Brain pericyte (primary cell): ENCODE results near the gene PPIP5K2.
"Not testable (repeated sequence)": the region's sequence is repeated elsewhere in the genome, so short reads cannot be mapped to it uniquely, and the experiment has no call there.

Source experiments
- DNase-seq: peaks from one replicate; pipeline ENCODE4 v3.0.0-alpha.2; 2012; ENCODE audit warnings: low read depth, low spot score

Gene PPIP5K2

GRCh38 chr5:103119765-103120606 is at the start of gene PPIP5K2, which contains the start of gene GIN1:
Gene PPIP5K2 (plus strand): TSS chr5:103120301. CDS start chr5:103129590, 9,289 bp downstream.
Gene GIN1 (minus strand): TSS chr5:103120138. CDS start chr5:103108707, 11,431 bp downstream.
- peak; percentile 93 for DNase-seq

GRCh38 chr5:103073500-103073899 is 46.6 kb upstream of the PPIP5K2 start:
- DNase-seq = not testable (repeated sequence)

- DNase-seq = no peak
Observed at GRCh38 chr5:103075442-103075841, 44.7 kb upstream of the PPIP5K2 start.

- no peak for DNase-seq
Observed at GRCh38 chr5:103079796-103080195, 40.3 kb upstream of the PPIP5K2 start.

GRCh38 chr5:103086547-103086946 is 33.6 kb upstream of the PPIP5K2 start:
- no peak for DNase-seq

GRCh38 chr5:103089272-103089671 is 30.8 kb upstream of the PPIP5K2 start:
- no peak for DNase-seq

- no peak for DNase-seq
Observed at GRCh38 chr5:103090791-103091190, 29.3 kb upstream of the PPIP5K2 start.

- DNase-seq = no peak
Observed at GRCh38 chr5:103092676-103093075, 27.4 kb upstream of the PPIP5K2 start.

- no peak for DNase-seq
Observed at GRCh38 chr5:103093727-103094126, 26.4 kb upstream of the PPIP5K2 start.

GRCh38 chr5:103094737-103095136 is 25.4 kb upstream of the PPIP5K2 start:
- no peak for DNase-seq

- DNase-seq = no peak
Observed at GRCh38 chr5:103098993-103099392, 21.1 kb upstream of the PPIP5K2 start.

GRCh38 chr5:103101079-103101750 is 18.9 kb upstream of the PPIP5K2 start:
- no peak for DNase-seq

- DNase-seq = no peak
Observed at GRCh38 chr5:103102234-103102633, 17.9 kb upstream of the PPIP5K2 start.

- DNase-seq = no peak
Observed at GRCh38 chr5:103108086-103108485, 12.0 kb upstream of the PPIP5K2 start.

GRCh38 chr5:103109277-103109676 is 10.8 kb upstream of the PPIP5K2 start:
- no peak for DNase-seq

- DNase-seq = no peak
Observed at GRCh38 chr5:103110403-103110802, 9.7 kb upstream of the PPIP5K2 start.

- no peak for DNase-seq
Observed at GRCh38 chr5:103111468-103111867, 8.6 kb upstream of the PPIP5K2 start.

GRCh38 chr5:103112910-103113309 is 7.2 kb upstream of the PPIP5K2 start:
- DNase-seq = no peak

GRCh38 chr5:103114440-103114839 is 5.7 kb upstream of the PPIP5K2 start:
- no peak for DNase-seq

- DNase-seq = no peak
Observed at GRCh38 chr5:103117471-103117991, 2.6 kb upstream of the PPIP5K2 start.

GRCh38 chr5:103119070-103119764 is 884 bp upstream of the PPIP5K2 start:
- no peak for DNase-seq

GRCh38 chr5:103120607-103121200 is 603 bp downstream of the PPIP5K2 start:
- DNase-seq = no peak
